ENCODE measurements around the gene MYH11.

The MYH11 gene

DNA sequence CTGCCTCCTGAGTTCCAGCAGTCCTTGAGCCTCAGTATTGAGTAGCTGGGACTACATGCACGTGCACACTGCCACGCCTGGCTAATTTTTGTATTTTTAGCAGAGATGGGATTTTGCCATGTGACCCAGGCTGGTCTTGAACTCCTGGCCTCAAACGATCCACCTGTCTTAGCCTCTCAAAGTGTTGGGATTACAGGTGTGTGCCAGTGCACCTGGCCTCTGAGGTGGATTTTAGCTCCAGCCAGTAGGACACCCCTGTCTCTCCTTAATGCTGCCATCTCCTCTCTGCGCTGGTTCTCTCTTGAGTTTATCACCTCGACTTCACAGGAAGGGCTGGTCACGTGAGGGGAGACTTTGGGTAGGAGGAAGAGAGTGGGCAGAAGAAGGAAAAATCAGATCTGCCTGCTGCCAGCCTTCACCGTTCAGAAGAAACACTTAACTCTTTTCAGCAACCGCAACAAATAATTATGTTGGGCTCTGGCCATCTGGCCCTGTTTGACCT lies 151.7 kb downstream of the MYH11 start:
- no peak for DNase-seq (ENCODE audit: low read depth, low spot score)
- in situ Hi-C loops (cut with HindIII; ENCODE audit: low sequenced_read_pairs) = no loop called here
- TF ChIP-seq, protein P1, sequence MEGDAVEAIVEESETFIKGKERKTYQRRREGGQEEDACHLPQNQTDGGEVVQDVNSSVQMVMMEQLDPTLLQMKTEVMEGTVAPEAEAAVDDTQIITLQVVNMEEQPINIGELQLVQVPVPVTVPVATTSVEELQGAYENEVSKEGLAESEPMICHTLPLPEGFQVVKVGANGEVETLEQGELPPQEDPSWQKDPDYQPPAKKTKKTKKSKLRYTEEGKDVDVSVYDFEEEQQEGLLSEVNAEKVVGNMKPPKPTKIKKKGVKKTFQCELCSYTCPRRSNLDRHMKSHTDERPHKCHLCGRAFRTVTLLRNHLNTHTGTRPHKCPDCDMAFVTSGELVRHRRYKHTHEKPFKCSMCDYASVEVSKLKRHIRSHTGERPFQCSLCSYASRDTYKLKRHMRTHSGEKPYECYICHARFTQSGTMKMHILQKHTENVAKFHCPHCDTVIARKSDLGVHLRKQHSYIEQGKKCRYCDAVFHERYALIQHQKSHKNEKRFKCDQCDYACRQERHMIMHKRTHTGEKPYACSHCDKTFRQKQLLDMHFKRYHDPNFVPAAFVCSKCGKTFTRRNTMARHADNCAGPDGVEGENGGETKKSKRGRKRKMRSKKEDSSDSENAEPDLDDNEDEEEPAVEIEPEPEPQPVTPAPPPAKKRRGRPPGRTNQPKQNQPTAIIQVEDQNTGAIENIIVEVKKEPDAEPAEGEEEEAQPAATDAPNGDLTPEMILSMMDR (IDR thresholded peaks at IDR 0.05; ENCODE audit: low read depth, low read length) = no peak
- H3K4me3 ChIP-seq (ENCODE audit: low read depth, low read length) = no peak overlapping the region

DNA sequence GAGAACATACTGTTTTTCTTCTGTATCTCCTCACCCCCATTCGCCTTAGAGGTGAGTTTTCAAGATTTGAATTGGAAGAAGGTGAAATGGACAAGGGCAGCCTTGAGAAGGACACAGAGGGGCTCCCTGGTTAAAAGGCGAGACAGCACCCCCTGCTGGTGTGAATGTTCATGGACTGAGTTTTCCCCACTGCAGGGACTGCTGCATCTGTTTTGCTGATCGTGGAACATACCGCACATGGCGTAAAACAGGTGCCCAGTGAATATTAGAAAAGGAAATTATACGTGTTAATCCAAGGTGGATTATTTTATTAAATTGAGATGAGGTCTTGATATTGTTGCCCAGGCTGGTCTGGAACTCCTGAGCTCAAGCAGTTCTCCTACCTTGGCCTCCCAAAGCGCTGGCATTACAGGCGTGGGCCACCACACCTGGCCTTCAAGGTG lies 152.3 kb downstream of the MYH11 start:
- in situ Hi-C loops (cut with HindIII; ENCODE audit: low sequenced_read_pairs) = no loop called here
- TF ChIP-seq, protein P1 (IDR thresholded peaks at IDR 0.05; ENCODE audit: low read depth, low read length) = peak; percentile 79
- peak; percentile 70 for DNase-seq (ENCODE audit: low read depth, low spot score)
- H3K4me3 ChIP-seq (ENCODE audit: low read depth, low read length) = no peak overlapping the region

DNA sequence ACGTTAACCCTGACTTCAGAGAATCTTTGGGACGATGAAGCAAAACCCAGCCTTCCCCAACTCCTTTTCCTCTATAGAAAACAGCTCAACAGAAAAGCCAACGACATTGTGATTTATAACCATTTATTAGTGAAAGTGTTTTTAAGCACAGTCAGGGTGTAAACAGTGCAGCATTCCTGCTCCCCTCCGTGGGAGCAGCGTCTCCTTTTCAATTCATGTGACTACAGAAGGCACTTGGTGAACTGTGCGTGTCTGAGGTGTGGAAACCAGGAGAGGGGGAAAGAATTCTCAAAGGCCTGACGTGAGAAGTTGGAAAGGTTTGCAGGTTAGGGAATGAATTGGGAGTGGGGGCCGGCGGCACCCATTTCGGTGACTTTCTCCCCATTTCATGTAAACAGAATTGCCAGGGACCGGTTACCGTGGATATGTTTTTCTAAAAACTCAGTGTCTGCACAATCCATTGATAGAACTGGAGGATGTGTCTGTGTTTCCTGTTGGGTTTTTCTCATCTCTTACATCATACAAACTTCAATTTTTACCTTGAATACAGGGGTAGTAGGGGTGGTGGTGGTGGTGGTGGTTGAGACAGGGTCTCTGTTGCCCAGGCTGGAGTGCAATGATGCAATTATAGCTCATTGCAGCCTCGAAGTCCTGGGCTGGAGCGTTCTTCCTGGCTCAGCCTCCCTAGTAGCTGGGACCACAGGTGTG lies 153.6 kb downstream of the MYH11 start:
- TF ChIP-seq, protein P1 (IDR thresholded peaks at IDR 0.05; ENCODE audit: low read depth, low read length) = no peak
- H3K4me3 ChIP-seq (ENCODE audit: low read depth, low read length) = no peak overlapping the region
- in situ Hi-C loops (cut with HindIII; ENCODE audit: low sequenced_read_pairs) = no loop called here
- no peak for DNase-seq (ENCODE audit: low read depth, low spot score)

DNA sequence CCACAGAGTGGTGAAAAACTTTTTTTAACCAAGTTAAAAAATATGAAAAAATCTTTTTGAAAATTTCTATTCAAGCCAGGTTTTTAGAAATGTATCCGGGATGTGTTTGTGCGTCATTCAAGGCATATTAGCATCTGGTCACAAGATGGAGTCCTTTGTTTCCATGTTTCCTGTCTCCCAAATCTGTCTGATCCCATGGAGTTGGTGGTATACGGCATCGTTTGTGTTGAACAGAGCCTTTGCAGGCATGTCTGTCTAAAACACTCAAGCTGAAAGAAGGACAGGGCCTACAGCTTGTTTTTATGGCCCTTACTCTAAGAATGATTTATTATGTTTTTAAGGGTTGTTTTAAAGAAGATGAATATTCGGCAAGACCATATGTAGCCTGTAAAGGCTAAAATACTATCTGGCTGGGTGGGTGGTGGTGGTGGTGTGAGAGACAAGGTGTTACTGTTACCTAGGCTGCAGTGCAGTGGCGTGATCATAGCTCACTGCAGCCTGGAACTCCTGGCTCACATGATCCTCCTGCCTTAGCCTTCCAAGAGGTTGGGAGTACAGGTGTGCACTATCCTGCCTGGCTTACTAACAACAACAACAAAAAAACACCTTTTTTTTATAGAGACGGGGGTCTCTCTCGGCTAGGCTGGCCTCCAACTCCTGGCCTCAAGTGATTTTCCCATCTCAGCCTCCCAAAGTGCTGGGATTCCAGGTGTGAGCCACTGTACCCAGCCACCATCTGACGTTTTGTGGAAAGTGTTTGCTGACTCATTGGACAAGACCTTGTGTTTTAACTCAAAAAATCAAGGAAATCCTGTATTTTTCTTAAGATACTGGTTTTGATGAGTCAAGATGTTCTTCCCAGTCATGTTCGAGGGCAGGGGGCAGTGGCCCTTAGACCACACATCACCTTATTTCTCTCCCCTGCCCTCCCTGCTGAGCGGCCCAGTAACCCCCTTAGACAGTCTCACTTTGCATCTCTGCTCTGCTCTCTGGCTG lies 154.6 kb downstream of the MYH11 start:
- TF ChIP-seq, protein P1 (IDR thresholded peaks at IDR 0.05; ENCODE audit: low read depth, low read length) = no peak
- DNase-seq (ENCODE audit: low read depth, low spot score) = peak; percentile 63
- no peak overlapping the region for H3K4me3 ChIP-seq (ENCODE audit: low read depth, low read length)
- in situ Hi-C loops (cut with HindIII; ENCODE audit: low sequenced_read_pairs) = no loop called here

GRCh38 chr16:15701367-15701766 lies 155.5 kb downstream of the MYH11 start:
- no peak for DNase-seq (ENCODE audit: low read depth, low spot score)
- no peak overlapping the region for H3K4me3 ChIP-seq (ENCODE audit: low read depth, low read length)
- TF ChIP-seq, protein P1 (IDR thresholded peaks at IDR 0.05; ENCODE audit: low read depth, low read length) = no peak
- in situ Hi-C loops (cut with HindIII; ENCODE audit: low sequenced_read_pairs) = no loop called here

DNA sequence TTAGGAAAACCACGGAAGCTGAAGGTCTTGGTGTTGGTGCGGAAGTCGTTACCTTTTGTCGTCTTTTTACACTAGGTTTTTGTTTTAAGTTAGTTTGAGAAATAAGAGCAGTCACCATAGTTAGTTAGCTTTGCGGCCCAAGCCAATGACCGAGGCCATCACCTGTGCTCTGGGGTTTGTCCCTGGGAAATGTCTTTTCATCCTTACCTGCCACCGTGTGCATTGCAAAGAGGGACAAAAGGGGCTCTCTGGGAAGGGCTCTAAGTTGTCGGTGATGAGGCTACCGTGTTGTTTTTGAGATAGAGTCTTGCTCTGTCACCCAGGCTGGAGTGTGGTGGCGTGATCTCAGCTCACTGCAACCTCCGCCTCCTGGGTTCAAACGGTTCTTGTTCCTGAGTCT lies 157.0 kb downstream of the MYH11 start:
- no peak for DNase-seq (ENCODE audit: low read depth, low spot score)
- in situ Hi-C loops (cut with HindIII; ENCODE audit: low sequenced_read_pairs) = no loop called here
- TF ChIP-seq, protein P1 (IDR thresholded peaks at IDR 0.05; ENCODE audit: low read depth, low read length) = no peak
- H3K4me3 ChIP-seq (ENCODE audit: low read depth, low read length) = no peak overlapping the region

Data from astrocyte of the spinal cord (primary cell).